PC-9 (cell line): ENCODE results near the gene PLK2.

Source experiments
- EZH2 ChIP-seq: fragments of 200-600 bp; sonication (generic); IDR thresholded peaks from 2 replicates; pipeline ENCODE4 v1.8.0; 2017; ENCODE audit warnings: antibody characterized with exemption, low read depth
- TF ChIP-seq, protein P1 (sequence below): fragments of 200-600 bp; sonication (generic); conservative IDR thresholded peaks from 2 replicates; pipeline ENCODE4 v1.6.1; 2017; ENCODE audit warnings: mixed run types, antibody characterized with exemption, mild to moderate bottlenecking, moderate library complexity

DNA sequence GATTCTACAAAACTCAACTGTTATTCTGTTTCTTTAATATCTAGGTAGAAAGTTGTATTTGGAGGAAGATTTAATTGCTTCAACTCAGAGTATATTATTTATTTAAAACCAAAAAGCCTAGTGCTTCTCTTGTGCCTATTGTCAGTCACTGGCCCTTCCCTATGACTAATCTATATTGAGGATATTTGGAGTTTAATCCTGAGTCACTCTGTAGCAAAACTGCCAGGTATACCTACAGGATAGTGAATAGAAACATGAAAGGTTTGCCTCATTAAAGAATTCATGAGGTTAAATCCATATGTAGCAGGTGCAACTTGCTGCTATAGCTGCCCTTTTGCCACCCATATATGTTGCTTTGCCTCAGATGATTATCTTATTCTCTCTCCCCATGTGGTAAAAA lies 15.1 kb downstream of the PLK2 start:
- TF ChIP-seq, protein P1, sequence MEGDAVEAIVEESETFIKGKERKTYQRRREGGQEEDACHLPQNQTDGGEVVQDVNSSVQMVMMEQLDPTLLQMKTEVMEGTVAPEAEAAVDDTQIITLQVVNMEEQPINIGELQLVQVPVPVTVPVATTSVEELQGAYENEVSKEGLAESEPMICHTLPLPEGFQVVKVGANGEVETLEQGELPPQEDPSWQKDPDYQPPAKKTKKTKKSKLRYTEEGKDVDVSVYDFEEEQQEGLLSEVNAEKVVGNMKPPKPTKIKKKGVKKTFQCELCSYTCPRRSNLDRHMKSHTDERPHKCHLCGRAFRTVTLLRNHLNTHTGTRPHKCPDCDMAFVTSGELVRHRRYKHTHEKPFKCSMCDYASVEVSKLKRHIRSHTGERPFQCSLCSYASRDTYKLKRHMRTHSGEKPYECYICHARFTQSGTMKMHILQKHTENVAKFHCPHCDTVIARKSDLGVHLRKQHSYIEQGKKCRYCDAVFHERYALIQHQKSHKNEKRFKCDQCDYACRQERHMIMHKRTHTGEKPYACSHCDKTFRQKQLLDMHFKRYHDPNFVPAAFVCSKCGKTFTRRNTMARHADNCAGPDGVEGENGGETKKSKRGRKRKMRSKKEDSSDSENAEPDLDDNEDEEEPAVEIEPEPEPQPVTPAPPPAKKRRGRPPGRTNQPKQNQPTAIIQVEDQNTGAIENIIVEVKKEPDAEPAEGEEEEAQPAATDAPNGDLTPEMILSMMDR = no peak
- no peak for TF ChIP-seq EZH2
